NOMO-1 treated with DMSO at 0.1 percent for 48 hours (cell line): ENCODE results near the gene MAD1L1.
A peak's percentile ranks its signal among the peaks of the same experiment; 100 is the strongest.
"Not testable (repeated sequence)": the region's sequence is repeated elsewhere in the genome, so short reads cannot be mapped to it uniquely, and the experiment has no call there.

Experiments used
- DNase-seq: peaks from one replicate; lab custom pipeline; 2025; ENCODE audit not compliant: unreplicated experiment; lab: John Stamatoyannopoulos, UW

Gene MAD1L1

GRCh38 chr7:1827521-1827981, 405.2 kb downstream of the MAD1L1 start:
- not testable (repeated sequence) for DNase-seq

- not testable (repeated sequence) for DNase-seq
Observed at GRCh38 chr7:1826931-1827330, 405.8 kb downstream of the MAD1L1 start.

- no peak for DNase-seq
Observed at GRCh38 chr7:1825897-1826741, 406.6 kb downstream of the MAD1L1 start.

- DNase-seq: not testable (repeated sequence)
Observed at GRCh38 chr7:1825647-1825896, 407.2 kb downstream of the MAD1L1 start.

- not testable (repeated sequence) for DNase-seq
Observed at GRCh38 chr7:1824882-1825646, 407.7 kb downstream of the MAD1L1 start.

GRCh38 chr7:1824151-1824881, 408.4 kb downstream of the MAD1L1 start:
- not testable (repeated sequence) for DNase-seq

- DNase-seq: no peak
Observed at GRCh38 chr7:1823376-1824150, 409.2 kb downstream of the MAD1L1 start.

- peak; percentile 43 for DNase-seq
Observed at GRCh38 chr7:1819259-1819841, 413.4 kb downstream of the MAD1L1 start.

GRCh38 chr7:1818575-1819258, 414.0 kb downstream of the MAD1L1 start:
- no peak for DNase-seq

- DNase-seq: no peak
Observed at GRCh38 chr7:1817061-1817712, 415.6 kb downstream of the MAD1L1 start.

- not testable (repeated sequence) for DNase-seq
Observed at GRCh38 chr7:1816451-1816850, 416.3 kb downstream of the MAD1L1 start.

- not testable (repeated sequence) for DNase-seq
Observed at GRCh38 chr7:1815551-1816281, 417.0 kb downstream of the MAD1L1 start.

- DNase-seq: no peak
Observed at GRCh38 chr7:1815051-1815481, 417.7 kb downstream of the MAD1L1 start.

GRCh38 chr7:1814089-1814811, 418.5 kb downstream of the MAD1L1 start:
- no peak for DNase-seq

- no peak for DNase-seq
Observed at GRCh38 chr7:1813394-1814088, 419.2 kb downstream of the MAD1L1 start.

GRCh38 chr7:1812509-1813393, 420.0 kb downstream of the MAD1L1 start:
- DNase-seq: no peak
